ENCODE measurements around the gene TCN2.

GRCh38 chr22:30646518-30647160 lies 39.7 kb downstream of the TCN2 start:
- TF ChIP-seq EZH2 (IDR thresholded peaks at IDR 0.05; ENCODE audit: borderline replicate concordance, low read depth, low read length, poor library complexity, severe bottlenecking) (no peak), CTCF (conservative IDR thresholded peaks at IDR 0.05; ENCODE audit: low read depth, low read length) (no peak)

Measured in A673 (cell line).